H54 (cell line): ENCODE measurements around the gene ARID1B.
"Not testable (repeated sequence)": the region's sequence is repeated elsewhere in the genome, so short reads cannot be mapped to it uniquely, and the experiment has no call there.

ENCODE experiments used
- DNase-seq: peaks from one replicate; pipeline ENCODE4 v3.0.0; 2011; ENCODE audit warnings: low spot score, mixed read lengths; ENCODE audit not compliant: insufficient read length
- FAIRE-seq: peaks from 3 replicates; lab custom pipeline; 2011; peaks lifted over from hg19 to GRCh38; lab: Jason Lieb, UNC
- POLR2A ChIP-seq: IDR thresholded peaks from 2 replicates; pipeline ENCODE4 v1.6.1; 2011; ENCODE audit warnings: low read depth, mild to moderate bottlenecking, low read length

ARID1B gene

DNA sequence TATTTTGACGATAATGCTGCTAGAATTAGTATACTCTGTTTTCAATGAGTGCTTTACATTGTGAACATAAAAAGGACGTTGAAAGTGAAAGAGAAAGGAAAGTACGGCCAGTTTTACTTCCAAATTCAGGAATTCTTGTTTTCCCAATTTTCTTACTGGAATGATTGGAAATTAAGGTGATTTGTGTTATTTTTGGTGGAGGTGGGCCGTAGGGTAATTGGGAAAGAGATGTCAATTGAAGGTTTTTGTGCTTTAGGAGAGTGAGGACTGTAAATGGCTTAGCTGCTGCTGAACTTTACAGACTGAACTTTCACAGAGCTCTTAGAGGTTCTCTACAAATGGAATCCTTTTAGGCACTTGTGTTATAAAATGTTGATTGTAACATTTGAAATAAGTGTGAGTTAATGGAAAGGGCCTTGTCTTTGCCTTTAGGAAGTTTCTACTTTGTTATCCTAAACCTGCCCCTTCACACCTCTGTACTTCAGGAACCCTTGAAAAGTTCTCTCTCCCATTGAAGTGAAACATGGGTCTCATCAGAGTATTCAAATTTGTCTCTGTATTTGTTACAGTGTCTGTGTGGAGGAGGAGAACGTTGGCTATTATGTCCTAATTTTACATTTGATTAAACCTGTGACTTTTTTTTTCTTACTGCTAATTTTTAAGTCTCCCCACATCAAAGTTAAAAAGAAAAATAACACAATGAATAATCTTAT lies 256.4 kb downstream of the ARID1B start:
- TF ChIP-seq POLR2A, result no peak
- FAIRE-seq, result no peak
- no peak for DNase-seq

DNA sequence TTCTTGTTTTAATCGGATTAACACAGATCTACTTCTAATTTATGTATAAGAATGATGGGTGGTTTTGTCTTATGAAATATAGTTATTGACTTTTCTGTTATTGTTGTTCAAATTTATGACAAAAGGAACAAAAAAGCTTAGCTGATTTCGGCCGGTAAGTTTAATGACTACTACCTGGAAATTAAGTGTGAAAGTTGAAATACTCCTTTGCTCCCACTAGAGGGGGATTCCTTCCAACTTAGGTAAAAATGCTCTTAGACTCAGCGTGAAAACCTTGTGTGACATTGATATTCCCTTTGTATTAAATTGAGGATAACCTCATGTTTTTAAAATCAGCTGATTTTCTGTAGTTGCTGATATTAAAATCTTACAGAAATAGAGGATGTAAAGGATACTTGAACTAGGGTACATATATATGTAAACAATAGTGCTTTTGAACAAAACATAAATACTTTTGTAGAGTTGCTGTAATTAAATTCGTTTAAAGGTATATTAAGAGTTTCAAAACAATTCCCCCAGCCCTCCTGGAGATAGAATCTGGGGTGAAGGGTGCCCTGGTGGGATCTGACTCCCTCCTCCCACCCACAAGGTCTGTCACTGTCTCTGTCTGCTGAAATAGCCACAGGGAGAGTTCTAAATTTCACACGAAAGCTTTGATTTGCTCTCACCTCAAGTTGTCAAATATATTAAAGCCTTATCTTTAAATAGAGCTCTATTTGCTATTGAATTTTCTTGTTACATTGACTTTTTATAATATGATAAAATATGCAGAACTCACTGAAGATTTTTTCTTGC lies 257.5 kb downstream of the ARID1B start:
- no peak for FAIRE-seq
- DNase-seq, result no peak
- TF ChIP-seq POLR2A, result no peak

GRCh38 chr6:157035546-157035945 lies 258.4 kb downstream of the ARID1B start:
- no peak for TF ChIP-seq POLR2A
- no peak for FAIRE-seq
- no peak for DNase-seq

GRCh38 chr6:157036245-157036711 lies 259.1 kb downstream of the ARID1B start:
- FAIRE-seq (no peak), DNase-seq (no peak)
- TF ChIP-seq POLR2A, result no peak

GRCh38 chr6:157037165-157037564 lies 260.0 kb downstream of the ARID1B start:
- DNase-seq (no peak), FAIRE-seq (no peak)
- no peak for TF ChIP-seq POLR2A

DNA sequence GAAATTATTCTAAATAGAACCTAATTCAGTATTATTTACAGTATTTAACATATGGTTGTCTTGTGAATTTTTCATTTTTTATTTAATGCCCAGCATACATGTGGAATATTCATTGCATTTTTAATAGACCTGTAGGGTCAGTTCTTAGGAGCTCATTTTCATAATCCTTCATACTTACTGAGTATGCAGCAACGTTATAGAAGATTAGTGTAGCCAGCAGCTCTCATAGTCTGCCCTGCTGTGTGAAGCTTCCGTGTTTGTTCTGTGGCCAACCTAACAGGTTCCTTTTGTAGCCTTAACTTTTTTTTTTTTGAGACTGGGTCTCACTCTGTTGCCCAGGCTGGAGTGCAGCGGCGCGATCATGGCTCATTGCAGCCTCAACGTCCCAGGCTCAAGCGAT lies 261.4 kb downstream of the ARID1B start:
- FAIRE-seq (no peak), DNase-seq (no peak)
- no peak for TF ChIP-seq POLR2A

DNA sequence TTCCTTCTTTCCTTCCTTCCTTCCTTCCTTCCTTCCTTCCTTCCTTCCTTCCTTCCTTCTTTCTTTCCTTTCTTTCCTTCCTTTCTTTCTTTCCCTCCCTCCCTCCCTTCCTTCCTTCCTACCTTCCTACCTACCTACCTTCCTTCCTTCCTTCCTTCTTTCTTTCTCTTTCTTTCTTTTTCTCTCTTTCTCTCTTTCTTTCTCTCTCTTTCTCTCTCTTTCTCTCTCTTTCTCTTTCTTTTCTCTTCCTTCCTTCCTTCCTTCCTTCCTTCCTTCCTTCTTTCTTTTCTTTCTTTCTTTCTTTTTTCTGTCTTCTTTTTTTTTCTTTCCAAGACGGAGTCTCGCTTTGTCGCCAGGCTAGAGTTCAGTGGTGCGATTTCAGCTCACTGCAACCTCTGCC lies 262.5 kb downstream of the ARID1B start:
- DNase-seq, FAIRE-seq: not testable (repeated sequence)

DNA sequence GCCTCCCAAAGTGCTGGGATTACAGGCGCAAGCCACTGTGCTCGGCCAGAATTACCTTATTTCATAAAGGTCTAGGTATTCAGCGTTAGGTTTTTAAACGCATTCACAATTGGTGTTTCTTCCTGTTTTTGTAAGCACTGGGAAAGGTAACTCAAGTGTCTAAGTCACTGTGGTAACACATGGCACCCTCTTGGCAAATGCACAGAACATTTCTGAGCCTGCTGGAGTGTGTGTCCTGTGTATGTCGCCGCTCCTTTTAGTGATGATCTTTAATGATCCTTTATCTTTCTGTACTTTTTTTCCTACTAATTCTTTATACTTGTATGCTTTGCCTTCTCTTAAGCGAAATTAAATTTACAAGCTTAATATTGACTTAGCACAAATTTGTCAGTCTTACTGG lies 263.0 kb downstream of the ARID1B start:
- TF ChIP-seq POLR2A, result no peak
- DNase-seq (no peak), FAIRE-seq (no peak)

DNA sequence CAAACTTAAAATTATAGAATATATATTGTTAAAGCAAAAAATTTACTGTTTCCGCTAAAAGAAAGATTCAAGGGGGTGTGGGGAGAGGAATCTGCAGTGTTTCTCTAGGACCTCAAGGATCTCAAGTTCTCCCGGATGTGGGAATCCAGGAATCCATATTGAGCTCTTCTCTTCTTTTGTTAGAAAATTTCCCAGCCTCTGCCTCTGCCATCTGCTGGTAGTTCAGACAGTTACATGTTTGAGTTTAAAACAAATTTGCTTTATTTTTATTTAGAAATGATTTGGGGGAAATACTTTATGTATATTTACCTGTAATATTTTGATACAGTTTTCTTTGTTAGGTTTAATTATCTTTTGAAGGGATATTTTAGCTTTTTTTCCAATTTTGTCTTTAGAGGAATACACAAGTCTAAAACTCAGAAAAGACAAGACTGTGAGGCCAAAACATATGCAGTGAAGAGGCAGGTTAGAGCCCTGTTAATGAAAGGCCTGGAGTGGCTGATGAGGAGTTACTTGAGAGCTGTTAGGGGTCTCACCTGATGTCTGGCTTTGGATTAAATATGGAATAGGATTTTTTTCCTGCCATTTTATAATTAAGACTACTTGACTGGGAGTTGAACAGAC lies 268.8 kb downstream of the ARID1B start:
- FAIRE-seq, result no peak
- no peak for TF ChIP-seq POLR2A
- DNase-seq, result no peak

- TF ChIP-seq POLR2A, result no peak
- FAIRE-seq, result no peak
- DNase-seq, result no peak
These were observed 269.6 kb downstream of the ARID1B start for GRCh38 chr6:157046776-157047175.

- FAIRE-seq (no peak), DNase-seq (no peak)
- TF ChIP-seq POLR2A, result no peak
These were observed 270.1 kb downstream of the ARID1B start for GRCh38 chr6:157047328-157047727.

DNA sequence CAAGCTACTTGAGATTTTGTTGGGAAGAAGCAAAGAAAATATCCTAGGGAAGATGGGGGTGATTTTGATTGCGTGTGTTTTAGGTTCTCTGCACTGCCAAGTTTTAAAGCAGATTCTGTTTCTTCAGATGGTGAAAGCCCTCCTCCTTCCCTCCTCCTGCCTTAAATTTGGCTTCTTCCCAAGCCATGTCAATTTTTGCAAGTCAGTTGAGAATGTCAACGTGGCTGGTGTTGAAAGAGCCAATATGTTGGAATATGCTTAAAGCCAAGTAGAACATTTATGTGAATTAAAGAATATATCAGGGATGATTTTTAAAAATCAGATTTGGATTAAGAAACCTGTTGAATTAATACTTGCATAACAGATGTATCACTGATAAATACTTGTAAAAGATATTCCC lies 270.8 kb downstream of the ARID1B start:
- DNase-seq (no peak), FAIRE-seq (no peak)
- TF ChIP-seq POLR2A, result no peak

DNA sequence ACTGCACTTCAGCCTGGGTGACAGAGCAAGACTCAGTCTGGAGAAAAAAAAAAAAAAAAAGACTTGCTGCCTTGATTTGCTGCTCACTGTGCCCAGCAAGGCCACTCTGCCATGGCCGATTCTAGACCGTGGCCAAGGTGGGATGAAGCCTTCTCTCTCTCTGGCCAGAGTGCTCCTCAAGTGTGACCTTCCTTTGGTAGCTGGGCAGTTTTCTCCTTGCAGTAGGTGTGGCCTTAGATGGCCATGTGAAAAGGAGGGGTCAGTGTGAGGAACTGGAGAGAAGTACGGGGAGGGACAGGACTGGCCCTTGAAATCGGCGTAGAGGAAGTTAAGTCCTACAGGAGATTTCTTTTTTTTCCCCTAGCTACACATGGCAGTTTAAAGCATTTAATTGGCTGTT lies 272.0 kb downstream of the ARID1B start:
- FAIRE-seq, result no peak
- TF ChIP-seq POLR2A, result no peak

DNA sequence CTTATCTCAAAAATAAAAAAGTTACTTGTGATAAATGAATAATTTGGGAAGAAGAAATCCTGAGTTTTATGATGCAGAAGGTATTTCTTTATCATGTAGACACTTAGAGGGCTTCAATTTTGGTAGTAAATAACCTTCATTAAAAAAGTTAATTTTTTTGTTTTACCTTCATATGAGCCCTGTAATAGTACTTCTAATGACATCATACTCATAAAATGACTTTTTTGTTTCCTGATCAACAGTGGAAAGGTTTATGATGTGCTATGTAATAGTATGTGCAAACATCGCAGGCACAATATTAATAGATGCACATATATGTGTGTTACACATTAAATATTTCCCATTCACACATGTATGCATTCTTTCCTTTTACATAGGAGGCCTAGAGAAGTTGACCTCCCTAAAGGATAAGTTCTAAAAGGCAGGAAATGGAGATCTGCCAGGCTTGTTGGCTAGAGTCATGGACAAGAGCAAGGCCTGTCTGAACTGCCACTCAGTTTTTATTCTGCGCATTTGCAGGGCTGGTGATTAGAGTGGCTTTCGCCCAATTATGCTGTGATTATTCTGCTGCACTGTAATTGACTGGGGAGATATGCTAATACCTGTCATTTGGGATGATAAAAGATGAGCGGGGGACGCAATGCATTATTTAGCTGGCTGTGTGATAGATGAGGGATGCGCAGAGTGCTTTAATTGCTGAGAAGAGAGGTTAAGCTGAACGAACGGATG lies 273.5 kb downstream of the ARID1B start:
- FAIRE-seq (no peak), DNase-seq (no peak)
- no peak for TF ChIP-seq POLR2A

More for the DNA sequence above, 272.0 kb downstream of the ARID1B start:
- DNase-seq, result no peak
